Measurements from ENCODE around the gene LCORL.

GRCh38 chr4:17956245-17956644 is 65.3 kb downstream of the LCORL start:
- TF ChIP-seq CTCF (IDR thresholded peaks at IDR 0.05) = no peak
- no peak for TF ChIP-seq POLR2A (IDR thresholded peaks at IDR 0.05)
